GM23338 (cell line): Measurements from ENCODE around the gene MAP3K10.

Experiments
- CREB1 ChIP-seq: fragments of 250-450 bp; sonication (Bioruptor Pico); IDR thresholded peaks from 2 replicates; pipeline ENCODE4 v1.5.0; 2020; ENCODE audit warnings: low read depth, mild to moderate bottlenecking, moderate library complexity
- ETS1 ChIP-seq: IDR thresholded peaks from 2 replicates; pipeline ENCODE4 v1.6.1; 2016; ENCODE audit warnings: antibody characterized with exemption
- EZH2 ChIP-seq: fragments of 200-600 bp; sonication (generic); IDR thresholded peaks from one replicate; pipeline ENCODE4 v1.8.0; 2017; ENCODE audit warnings: antibody characterized with exemption, mild to moderate bottlenecking, low read depth; ENCODE audit not compliant: unreplicated experiment
- EZH2phosphoT487 ChIP-seq: fragments of 200-600 bp; sonication (generic); IDR thresholded peaks from one replicate; pipeline ENCODE4 v1.8.1; 2018; ENCODE audit warnings: antibody characterized with exemption; ENCODE audit not compliant: unreplicated experiment
- POLR2AphosphoS5 ChIP-seq: IDR thresholded peaks from 2 replicates; pipeline ENCODE4 v1.6.1; 2016; ENCODE audit warnings: antibody characterized with exemption, low read depth
- REST ChIP-seq: IDR thresholded peaks from one replicate; pipeline ENCODE4 v1.6.1; 2018; ENCODE audit warnings: antibody characterized with exemption; ENCODE audit not compliant: unreplicated experiment
- ZNF114 ChIP-seq: fragments of 250-450 bp; sonication (Bioruptor Pico); IDR thresholded peaks from 2 replicates; pipeline ENCODE4 v1.5.0; 2020; ENCODE audit warnings: mild to moderate bottlenecking, moderate library complexity
- TF ChIP-seq, protein P1 (sequence below), 2 experiments: fragments of 200-600 bp in 1 of 2; sonication (generic) in 1 of 2; conservative IDR thresholded peaks; 2 replicates each; pipeline versions ENCODE4 v1.5.1 to v1.6.1; 2016 to 2017; ENCODE audit warnings: antibody characterized with exemption in 2 of 2, low read depth in 2 of 2, mild to moderate bottlenecking in 2 of 2, moderate library complexity in 1 of 2

- TF ChIP-seq, protein P1, sequence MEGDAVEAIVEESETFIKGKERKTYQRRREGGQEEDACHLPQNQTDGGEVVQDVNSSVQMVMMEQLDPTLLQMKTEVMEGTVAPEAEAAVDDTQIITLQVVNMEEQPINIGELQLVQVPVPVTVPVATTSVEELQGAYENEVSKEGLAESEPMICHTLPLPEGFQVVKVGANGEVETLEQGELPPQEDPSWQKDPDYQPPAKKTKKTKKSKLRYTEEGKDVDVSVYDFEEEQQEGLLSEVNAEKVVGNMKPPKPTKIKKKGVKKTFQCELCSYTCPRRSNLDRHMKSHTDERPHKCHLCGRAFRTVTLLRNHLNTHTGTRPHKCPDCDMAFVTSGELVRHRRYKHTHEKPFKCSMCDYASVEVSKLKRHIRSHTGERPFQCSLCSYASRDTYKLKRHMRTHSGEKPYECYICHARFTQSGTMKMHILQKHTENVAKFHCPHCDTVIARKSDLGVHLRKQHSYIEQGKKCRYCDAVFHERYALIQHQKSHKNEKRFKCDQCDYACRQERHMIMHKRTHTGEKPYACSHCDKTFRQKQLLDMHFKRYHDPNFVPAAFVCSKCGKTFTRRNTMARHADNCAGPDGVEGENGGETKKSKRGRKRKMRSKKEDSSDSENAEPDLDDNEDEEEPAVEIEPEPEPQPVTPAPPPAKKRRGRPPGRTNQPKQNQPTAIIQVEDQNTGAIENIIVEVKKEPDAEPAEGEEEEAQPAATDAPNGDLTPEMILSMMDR (conservative IDR thresholded peaks at IDR 0.05; ENCODE audit: low read depth in 2 of 2) = no peak
- TF ChIP-seq EZH2phosphoT487 (no peak), REST (no peak), POLR2AphosphoS5 (no peak), ETS1 (no peak), CREB1 (no peak), EZH2 (no peak), ZNF114 (CRISPR knock-in tag) (no peak)
Measured at GRCh38 chr19:40213882-40214570, 22.8 kb downstream of the MAP3K10 start.
